DOHH2 (cell line): ENCODE measurements around the gene F11R.
A peak's percentile ranks its signal among the peaks of the same experiment; 100 is the strongest.

ENCODE experiments used
- H3F3A ChIP-seq: fragments of 200-600 bp; sonication (generic), shearing (Covaris generic); 2 replicates; pipeline ENCODE4 v1.6.0; 2016; ENCODE audit warnings: antibody characterized with exemption, mild to moderate bottlenecking; ENCODE audit not compliant: control insufficient read depth, insufficient read depth
- H3K27ac ChIP-seq: fragments of 200-600 bp; sonication (generic); 2 replicates; pipeline ENCODE4 v1.5.1; 2014; ENCODE audit warnings: low read depth, mild to moderate bottlenecking, low read length, moderate library complexity
- H3K27me3 ChIP-seq: fragments of 200-600 bp; sonication (generic); 2 replicates; pipeline ENCODE4 v1.6.1; 2014; ENCODE audit warnings: mild to moderate bottlenecking, low read length, mixed read lengths; ENCODE audit not compliant: control insufficient read depth
- H3K36me3 ChIP-seq: fragments of 200-600 bp; sonication (generic); 2 replicates; pipeline ENCODE4 v1.6.1; 2014; ENCODE audit warnings: mild to moderate bottlenecking, low read length, moderate library complexity, mixed read lengths; ENCODE audit not compliant: control insufficient read depth
- H3K4me1 ChIP-seq: fragments of 200-600 bp; sonication (generic); 2 replicates; pipeline ENCODE4 v1.6.1; 2014; ENCODE audit warnings: mild to moderate bottlenecking, low read length, mixed read lengths; ENCODE audit not compliant: control insufficient read depth
- H3K4me2 ChIP-seq: fragments of 200-600 bp; sonication (generic); 2 replicates; pipeline ENCODE4 v1.6.0; 2014; ENCODE audit warnings: mild to moderate bottlenecking, low read length, moderate library complexity
- H3K4me3 ChIP-seq: fragments of 200-600 bp; sonication (generic); 2 replicates; pipeline ENCODE4 v1.5.1; 2014; ENCODE audit warnings: mild to moderate bottlenecking, low read length, mixed read lengths
- H3K79me2 ChIP-seq: fragments of 200-600 bp; sonication (generic); 2 replicates; pipeline ENCODE4 v1.6.1; 2014; ENCODE audit warnings: mild to moderate bottlenecking, low read length, mixed read lengths; ENCODE audit not compliant: control insufficient read depth
- H3K9me2 ChIP-seq: fragments of 200-600 bp; sonication (generic); replicated peaks from 2 replicates; pipeline ENCODE4 v1.6.1; 2014; ENCODE audit warnings: mild to moderate bottlenecking, low read length, mixed read lengths; ENCODE audit not compliant: control insufficient read depth
- H3K9me3 ChIP-seq: fragments of 200-600 bp; sonication (generic); 2 replicates; pipeline ENCODE4 v1.6.1; 2014; ENCODE audit warnings: antibody characterized with exemption, low read length, mixed read lengths; ENCODE audit not compliant: control insufficient read depth, insufficient read depth
- H4K20me1 ChIP-seq: fragments of 200-600 bp; sonication (generic); 2 replicates; pipeline ENCODE4 v1.6.0; 2014; ENCODE audit warnings: low read depth, mild to moderate bottlenecking, antibody characterized with exemption, low read length, moderate library complexity; ENCODE audit not compliant: control insufficient read depth, insufficient read depth
- CTCF ChIP-seq: fragments of 200-600 bp; sonication (generic); IDR thresholded peaks from one replicate; pipeline ENCODE4 v1.5.1; 2014; ENCODE audit warnings: antibody characterized with exemption, mild to moderate bottlenecking, low read depth, low read length; ENCODE audit not compliant: poor library complexity, severe bottlenecking
- EZH2phosphoT487 ChIP-seq: fragments of 200-600 bp; sonication (generic); IDR thresholded peaks from 2 replicates; pipeline ENCODE4 v1.6.1; 2017; ENCODE audit warnings: borderline replicate concordance, mild to moderate bottlenecking, antibody characterized with exemption, low read length, moderate library complexity, mixed read lengths

Gene F11R

DNA sequence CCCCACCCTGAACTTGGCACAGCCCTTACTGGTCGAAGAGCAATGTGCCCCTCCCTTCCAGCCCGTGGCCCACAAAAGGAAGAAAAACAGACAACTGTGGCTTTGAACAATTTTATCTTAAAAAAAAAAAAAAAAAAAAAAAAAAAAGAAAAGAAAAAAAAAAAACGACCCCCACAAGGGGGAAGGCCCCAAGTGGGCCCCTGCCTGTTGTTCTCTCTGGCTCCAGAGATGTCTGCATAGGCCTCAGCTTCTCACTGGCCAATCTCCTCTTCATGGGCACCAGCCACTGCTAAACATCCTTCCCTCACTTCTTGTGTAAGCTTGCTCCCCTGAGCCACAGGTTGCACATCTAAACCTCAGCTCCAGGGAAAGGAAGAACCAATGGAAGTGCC is 18.2 kb upstream of the F11R start:
- H3K4me3 ChIP-seq = peak overlapping the region; percentile 87
- peaks cover 9% of the 10 kb centered on the region; the same call in 1 of the 2 replicates for H3F3A ChIP-seq
- peaks cover 59% of the 10 kb centered on the region for H3K36me3 ChIP-seq
- no peak for TF ChIP-seq CTCF
- no peak for TF ChIP-seq EZH2phosphoT487
- peaks cover 38% of the 10 kb centered on the region for H3K79me2 ChIP-seq
- H3K27me3 ChIP-seq = no peaks in the 10 kb centered on the region
- peak overlapping the region; percentile 80 for H3K4me2 ChIP-seq
- no peaks in the 10 kb centered on the region for H4K20me1 ChIP-seq
- no peaks in the 10 kb centered on the region for H3K9me2 ChIP-seq
- peaks cover 65% of the 10 kb centered on the region for H3K4me1 ChIP-seq
- no peaks in the 10 kb centered on the region for H3K9me3 ChIP-seq
- H3K27ac ChIP-seq = peak overlapping the region; percentile 44

GRCh38 chr1:161038523-161039153 is 17.7 kb upstream of the F11R start, which contains the start of gene TSTD1:
Gene TSTD1, minus strand, starts transcription at chr1:161038964. Its CDS starts 75 bp downstream, at chr1:161038889.
- Histone ChIP-seq H3K4me2 (peak within 1 kb of the TSS; percentile 80), H3K79me2 (peaks cover 33% of the 10 kb centered on the region), H3K27me3 (no peaks in the 10 kb centered on the region), H3K27ac (peak within 1 kb of the TSS; percentile 44), H4K20me1 (no peaks in the 10 kb centered on the region), H3K4me3 (peak within 1 kb of the TSS; percentile 87), H3K9me2 (no peaks in the 10 kb centered on the region), H3K4me1 (peaks cover 62% of the 10 kb centered on the region), H3K9me3 (no peaks in the 10 kb centered on the region), H3F3A (peaks cover 9% of the 10 kb centered on the region; the same call in 1 of the 2 replicates), H3K36me3 (peaks cover 58% of the 10 kb centered on the region)
- no peak for TF ChIP-seq EZH2phosphoT487
- no peak for TF ChIP-seq CTCF

DNA sequence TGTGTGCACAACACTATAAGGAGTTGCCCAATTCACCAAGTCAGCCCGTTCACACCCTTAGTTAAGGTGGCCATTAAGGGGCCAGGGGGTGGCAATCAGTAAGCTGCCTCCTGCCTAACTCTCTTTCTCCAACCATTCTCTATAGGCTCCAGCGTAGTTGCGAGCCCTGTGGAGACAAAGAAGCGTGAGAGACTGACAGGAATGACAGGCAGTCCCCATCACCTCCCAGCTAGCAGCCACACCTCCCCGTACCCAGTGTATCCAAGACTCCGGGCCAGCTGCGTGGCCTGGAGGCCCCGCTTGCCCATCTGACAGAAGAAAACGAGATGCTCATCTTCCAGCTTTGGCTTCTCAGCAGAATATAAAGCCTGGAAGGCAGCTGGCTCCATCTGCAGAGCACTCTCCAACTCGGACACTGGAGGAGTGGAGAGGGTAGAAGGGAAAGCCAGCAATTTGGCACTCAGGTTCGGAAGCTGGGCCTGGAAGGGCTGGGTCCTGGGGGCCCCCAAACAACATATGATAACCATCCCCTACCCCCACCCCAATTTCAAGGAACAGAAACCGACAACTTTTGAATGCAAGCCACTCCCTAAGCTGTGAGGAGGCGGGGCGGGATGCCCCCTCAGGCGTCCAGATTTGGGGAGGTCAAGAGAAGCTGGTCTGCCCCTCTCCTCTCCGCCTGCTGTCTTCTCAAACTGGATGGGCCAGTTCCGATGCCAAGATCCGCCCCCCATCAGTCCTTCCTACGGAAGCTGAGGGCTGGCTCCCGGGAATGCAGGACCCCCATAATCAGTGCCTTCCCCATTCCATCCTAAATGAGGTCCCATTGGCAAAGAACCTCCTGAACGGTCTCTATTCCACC is 16.9 kb upstream of the F11R start:
- Histone ChIP-seq H3K9me2 (no peaks in the 10 kb centered on the region), H3F3A (peaks cover 5% of the 10 kb centered on the region; the same call in 1 of the 2 replicates), H3K79me2 (peaks cover 25% of the 10 kb centered on the region), H3K27me3 (no peaks in the 10 kb centered on the region), H3K4me2 (peak overlapping the region; percentile 80), H3K9me3 (no peaks in the 10 kb centered on the region), H3K4me3 (peak overlapping the region; percentile 87), H3K36me3 (peaks cover 53% of the 10 kb centered on the region), H3K4me1 (peaks cover 56% of the 10 kb centered on the region), H3K27ac (peak overlapping the region; percentile 44), H4K20me1 (no peaks in the 10 kb centered on the region)
- TF ChIP-seq CTCF = no peak
- no peak for TF ChIP-seq EZH2phosphoT487
